Epithelial cell of proximal tubule (primary cell): Measurements from ENCODE around the gene CORIN. TPM values are rescaled to one million over a fixed set of nuclear protein-coding genes. Genes with fewer than 3 reads are reported as not detected.
A peak's percentile ranks its signal among the peaks of the same experiment; 100 is the strongest.

ENCODE experiments used
- DNase-seq: peaks from one replicate; pipeline ENCODE4 v3.0.0-alpha.2; 2011; ENCODE audit warnings: low read depth
- H3K4me3 ChIP-seq: 2 replicates; pipeline ENCODE4 v1.5.1; 2011; ENCODE audit warnings: low read depth, mild to moderate bottlenecking, low read length
- CTCF ChIP-seq: conservative IDR thresholded peaks from 2 replicates; pipeline ENCODE4 v1.5.1; 2012; ENCODE audit warnings: low read depth, mild to moderate bottlenecking, low read length
- total RNA-seq: library from RNA; depleted of rRNA; stranded (reverse); fragments of >200 nt; gene quantifications from 2 replicates; pipeline ENCODE4 v1.2.3, GENCODE V29; 2015

The CORIN gene
- total RNA-seq, 1 donor from 2014 or later: 0.12 TPM

GRCh38 chr4:47674144-47674543, 163.7 kb downstream of the CORIN start:
- TF ChIP-seq CTCF: no peak
- no peak overlapping the region for H3K4me3 ChIP-seq
- no peak for DNase-seq

- TF ChIP-seq CTCF: no peak
- no peak for DNase-seq
- no peak overlapping the region for H3K4me3 ChIP-seq
These were observed 165.2 kb downstream of the CORIN start for GRCh38 chr4:47672696-47673095.

- no peak overlapping the region for H3K4me3 ChIP-seq
- TF ChIP-seq CTCF: no peak
- DNase-seq: no peak
These were observed 167.9 kb downstream of the CORIN start for GRCh38 chr4:47669946-47670345.

- no peak overlapping the region for H3K4me3 ChIP-seq
- peak; percentile 80 for TF ChIP-seq CTCF
- no peak for DNase-seq
These were observed 169.0 kb downstream of the CORIN start for GRCh38 chr4:47668810-47669408.

- H3K4me3 ChIP-seq: no peak overlapping the region
- no peak for TF ChIP-seq CTCF
- DNase-seq: no peak
These were observed 169.6 kb downstream of the CORIN start for GRCh38 chr4:47668256-47668655.

GRCh38 chr4:47667552-47667951, 170.3 kb downstream of the CORIN start:
- H3K4me3 ChIP-seq: no peak overlapping the region
- TF ChIP-seq CTCF: no peak
- no peak for DNase-seq
